22Rv1 (cell line): ENCODE measurements around the gene UQCRHL.

Source experiments
- ZFX ChIP-seq: fragments of 450-650 bp; IDR thresholded peaks from 2 replicates; pipeline ENCODE4 v1.6.1; 2017; ENCODE audit warnings: antibody characterized with exemption, borderline replicate concordance
- TF ChIP-seq, protein P1 (sequence below): fragments of 450-650 bp; IDR thresholded peaks from 2 replicates; pipeline ENCODE4 v1.5.1; 2017; ENCODE audit warnings: mild to moderate bottlenecking

DNA sequence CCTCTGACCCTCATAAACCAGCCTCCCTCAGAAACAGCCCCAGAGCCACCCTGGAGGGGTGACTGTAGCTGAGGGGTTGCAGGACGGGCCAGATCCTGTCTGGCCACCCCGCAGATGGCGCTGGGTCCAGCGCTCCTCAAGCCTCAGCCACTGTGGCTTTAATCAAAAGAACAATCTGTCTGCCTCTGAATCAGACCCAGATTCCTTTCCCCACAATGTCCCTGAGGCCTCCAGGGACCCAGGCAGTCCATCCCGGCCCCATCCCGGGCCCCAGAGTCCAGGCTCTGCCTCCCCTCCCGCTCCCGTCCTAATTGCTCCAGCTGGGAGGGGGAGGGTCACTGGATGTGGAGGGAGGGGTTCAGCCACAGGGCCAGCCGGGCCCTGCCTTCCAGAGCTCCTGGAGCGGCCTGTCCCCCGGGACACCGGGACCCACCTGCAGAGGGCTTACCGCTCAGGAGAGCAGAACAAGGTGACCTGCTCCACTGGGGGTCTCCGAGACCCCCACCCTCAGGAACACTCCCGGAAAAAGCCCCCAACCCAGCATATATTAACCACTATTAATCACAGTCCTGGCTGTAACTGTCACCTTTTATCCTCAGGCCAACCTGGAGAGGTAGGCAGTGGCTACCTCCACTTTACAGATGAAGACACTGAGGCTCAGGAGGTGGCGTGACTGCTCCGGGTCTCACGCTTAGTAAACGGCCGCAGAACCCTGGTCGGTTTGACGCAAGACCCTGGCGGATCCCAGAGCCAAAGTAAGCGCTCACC lies 49.7 kb downstream of the UQCRHL start:
- TF ChIP-seq, protein P1, sequence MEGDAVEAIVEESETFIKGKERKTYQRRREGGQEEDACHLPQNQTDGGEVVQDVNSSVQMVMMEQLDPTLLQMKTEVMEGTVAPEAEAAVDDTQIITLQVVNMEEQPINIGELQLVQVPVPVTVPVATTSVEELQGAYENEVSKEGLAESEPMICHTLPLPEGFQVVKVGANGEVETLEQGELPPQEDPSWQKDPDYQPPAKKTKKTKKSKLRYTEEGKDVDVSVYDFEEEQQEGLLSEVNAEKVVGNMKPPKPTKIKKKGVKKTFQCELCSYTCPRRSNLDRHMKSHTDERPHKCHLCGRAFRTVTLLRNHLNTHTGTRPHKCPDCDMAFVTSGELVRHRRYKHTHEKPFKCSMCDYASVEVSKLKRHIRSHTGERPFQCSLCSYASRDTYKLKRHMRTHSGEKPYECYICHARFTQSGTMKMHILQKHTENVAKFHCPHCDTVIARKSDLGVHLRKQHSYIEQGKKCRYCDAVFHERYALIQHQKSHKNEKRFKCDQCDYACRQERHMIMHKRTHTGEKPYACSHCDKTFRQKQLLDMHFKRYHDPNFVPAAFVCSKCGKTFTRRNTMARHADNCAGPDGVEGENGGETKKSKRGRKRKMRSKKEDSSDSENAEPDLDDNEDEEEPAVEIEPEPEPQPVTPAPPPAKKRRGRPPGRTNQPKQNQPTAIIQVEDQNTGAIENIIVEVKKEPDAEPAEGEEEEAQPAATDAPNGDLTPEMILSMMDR, result no peak
- TF ChIP-seq ZFX, result no peak
